ENCODE data around the gene TAF1B. TPM values are rescaled to one million over a fixed set of nuclear protein-coding genes. Genes with fewer than 3 reads are reported as not detected.

Gene TAF1B
- total RNA-seq, 1 experiment from 2014 or later, result 29.9 TPM

DNA sequence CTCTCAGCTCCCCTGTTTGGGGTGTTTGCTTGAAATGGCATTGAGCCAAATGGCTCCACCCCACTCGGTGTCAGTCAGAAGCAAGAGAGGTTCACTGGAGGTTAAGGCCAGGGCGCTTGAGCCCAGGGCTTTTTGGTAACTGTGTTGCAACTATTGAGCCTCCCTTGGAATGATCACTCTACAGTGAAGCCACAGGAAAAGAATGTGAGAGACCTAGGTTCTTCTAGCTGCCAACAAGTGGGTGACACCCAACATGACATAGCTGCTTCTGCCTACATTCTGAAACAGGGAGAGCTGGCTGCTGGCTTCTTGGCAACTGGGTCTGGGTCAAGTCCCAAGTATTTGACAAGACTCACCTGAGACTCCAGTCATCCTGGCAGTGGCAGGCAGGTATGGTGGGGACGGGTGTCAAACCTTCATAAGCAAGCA lies 101.1 kb downstream of the TAF1B start:
- Histone ChIP-seq H3K79me1 (ENCODE audit: insufficient read depth, low read depth, low read length, poor library complexity, severe bottlenecking) (no peaks in the 10 kb centered on the region), H3T11ph (ENCODE audit: low read length) (no peak overlapping the region), H4K8ac (replicated peaks; ENCODE audit: insufficient read length, low read depth, low read length) (no peak overlapping the region), H2BK120ac (ENCODE audit: low read depth, low read length, poor library complexity, severe bottlenecking) (no peak overlapping the region), H3K9me3 (ENCODE audit: control insufficient read depth, low read depth, low read length) (no peaks in the 10 kb centered on the region), H3K18ac (ENCODE audit: insufficient read length, low read depth, low read length) (no peak overlapping the region), H2BK5ac (ENCODE audit: insufficient read length, low read length) (no peak overlapping the region), H2AK5ac (ENCODE audit: insufficient read length, low read length) (no peak overlapping the region), H2BK15ac (ENCODE audit: low read depth, low read length) (no peak overlapping the region), H2AFZ (ENCODE audit: low read length) (no peak overlapping the region), H3K4ac (ENCODE audit: low read depth, low read length) (no peak overlapping the region), H3K23me2 (ENCODE audit: insufficient read length, low read depth, low read length, poor library complexity, severe bottlenecking) (no peaks in the 10 kb centered on the region), H3K56ac (ENCODE audit: insufficient read length, low read depth, low read length) (no peak overlapping the region), H3K4me1 (ENCODE audit: insufficient read depth, low read length) (no peaks in the 10 kb centered on the region), H3K27ac (ENCODE audit: insufficient read length, low read depth, low read length) (no peak overlapping the region), H2BK12ac (ENCODE audit: insufficient read length, low read depth, low read length) (no peak overlapping the region), H2BK20ac (ENCODE audit: low read depth, low read length, poor library complexity, severe bottlenecking) (no peak overlapping the region), H3K23ac (ENCODE audit: insufficient read length, low read depth, low read length) (no peak overlapping the region), H3K9ac (ENCODE audit: extremely low read depth, insufficient read length, low read length) (no peak overlapping the region), H4K5ac (ENCODE audit: insufficient read length, low read depth, low read length) (no peak overlapping the region), H3K27me3 (ENCODE audit: insufficient read depth, low read length) (no peaks in the 10 kb centered on the region; the same call in 1 of the 2 replicates), H3K79me2 (ENCODE audit: insufficient read depth, low read length) (no peaks in the 10 kb centered on the region), H3K4me2 (ENCODE audit: insufficient read depth, insufficient read length, low read length) (no peak overlapping the region), H4K20me1 (ENCODE audit: control insufficient read depth, insufficient read depth, insufficient read length) (no peaks in the 10 kb centered on the region), H3K14ac (ENCODE audit: insufficient read depth, low read length) (no peak overlapping the region), H4K91ac (ENCODE audit: insufficient read length, low read depth, low read length) (no peak overlapping the region)
- H3K4me3 Mint-ChIP-seq, result no peak overlapping the region
- no peaks in the 10 kb centered on the region for H3K9me3 Mint-ChIP-seq
- DNase-seq, result no peak
- H3K4me1 Mint-ChIP-seq, result peaks cover 11 to 24% of the 10 kb centered on the region in 2 experiments; a peak in 3 of 4 replicates
- H3K27me3 Mint-ChIP-seq (ENCODE audit: low read depth), result peaks cover 33% of the 10 kb centered on the region
- TF ChIP-seq, protein P1, sequence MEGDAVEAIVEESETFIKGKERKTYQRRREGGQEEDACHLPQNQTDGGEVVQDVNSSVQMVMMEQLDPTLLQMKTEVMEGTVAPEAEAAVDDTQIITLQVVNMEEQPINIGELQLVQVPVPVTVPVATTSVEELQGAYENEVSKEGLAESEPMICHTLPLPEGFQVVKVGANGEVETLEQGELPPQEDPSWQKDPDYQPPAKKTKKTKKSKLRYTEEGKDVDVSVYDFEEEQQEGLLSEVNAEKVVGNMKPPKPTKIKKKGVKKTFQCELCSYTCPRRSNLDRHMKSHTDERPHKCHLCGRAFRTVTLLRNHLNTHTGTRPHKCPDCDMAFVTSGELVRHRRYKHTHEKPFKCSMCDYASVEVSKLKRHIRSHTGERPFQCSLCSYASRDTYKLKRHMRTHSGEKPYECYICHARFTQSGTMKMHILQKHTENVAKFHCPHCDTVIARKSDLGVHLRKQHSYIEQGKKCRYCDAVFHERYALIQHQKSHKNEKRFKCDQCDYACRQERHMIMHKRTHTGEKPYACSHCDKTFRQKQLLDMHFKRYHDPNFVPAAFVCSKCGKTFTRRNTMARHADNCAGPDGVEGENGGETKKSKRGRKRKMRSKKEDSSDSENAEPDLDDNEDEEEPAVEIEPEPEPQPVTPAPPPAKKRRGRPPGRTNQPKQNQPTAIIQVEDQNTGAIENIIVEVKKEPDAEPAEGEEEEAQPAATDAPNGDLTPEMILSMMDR (conservative IDR thresholded peaks at IDR 0.05), result no peak
- H3K36me3 Mint-ChIP-seq (ENCODE audit: insufficient read depth in 1 of 3, low read depth in 3 of 3), result no peaks in the 10 kb centered on the region
- no peak overlapping the region for H3K27ac Mint-ChIP-seq
- WGBS (ENCODE audit: extremely low coverage, insufficient read length, low lambda C conversion rate), result no CpG with 5 or more reads among the region's 3 CpGs
